K562 treated with DMSO at 1 percent for 12 hours (cell line): ENCODE results near the gene GPALPP1. TPM values are rescaled to one million over a fixed set of nuclear protein-coding genes. Genes with fewer than 3 reads are reported as not detected.

ENCODE experiments used
- total RNA-seq: library from RNA; unstranded; fragments of 300-600 nt; gene quantifications from 2 replicates; pipeline ENCODE4 v1.2.3, GENCODE V29; 2022; ENCODE audit not compliant: insufficient read depth

Gene GPALPP1, protein sequence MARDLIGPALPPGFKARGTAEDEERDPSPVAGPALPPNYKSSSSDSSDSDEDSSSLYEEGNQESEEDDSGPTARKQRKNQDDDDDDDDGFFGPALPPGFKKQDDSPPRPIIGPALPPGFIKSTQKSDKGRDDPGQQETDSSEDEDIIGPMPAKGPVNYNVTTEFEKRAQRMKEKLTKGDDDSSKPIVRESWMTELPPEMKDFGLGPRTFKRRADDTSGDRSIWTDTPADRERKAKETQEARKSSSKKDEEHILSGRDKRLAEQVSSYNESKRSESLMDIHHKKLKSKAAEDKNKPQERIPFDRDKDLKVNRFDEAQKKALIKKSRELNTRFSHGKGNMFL
- total RNA-seq = 8.4 and 15.6 TPM in 2 replicates

DNA sequence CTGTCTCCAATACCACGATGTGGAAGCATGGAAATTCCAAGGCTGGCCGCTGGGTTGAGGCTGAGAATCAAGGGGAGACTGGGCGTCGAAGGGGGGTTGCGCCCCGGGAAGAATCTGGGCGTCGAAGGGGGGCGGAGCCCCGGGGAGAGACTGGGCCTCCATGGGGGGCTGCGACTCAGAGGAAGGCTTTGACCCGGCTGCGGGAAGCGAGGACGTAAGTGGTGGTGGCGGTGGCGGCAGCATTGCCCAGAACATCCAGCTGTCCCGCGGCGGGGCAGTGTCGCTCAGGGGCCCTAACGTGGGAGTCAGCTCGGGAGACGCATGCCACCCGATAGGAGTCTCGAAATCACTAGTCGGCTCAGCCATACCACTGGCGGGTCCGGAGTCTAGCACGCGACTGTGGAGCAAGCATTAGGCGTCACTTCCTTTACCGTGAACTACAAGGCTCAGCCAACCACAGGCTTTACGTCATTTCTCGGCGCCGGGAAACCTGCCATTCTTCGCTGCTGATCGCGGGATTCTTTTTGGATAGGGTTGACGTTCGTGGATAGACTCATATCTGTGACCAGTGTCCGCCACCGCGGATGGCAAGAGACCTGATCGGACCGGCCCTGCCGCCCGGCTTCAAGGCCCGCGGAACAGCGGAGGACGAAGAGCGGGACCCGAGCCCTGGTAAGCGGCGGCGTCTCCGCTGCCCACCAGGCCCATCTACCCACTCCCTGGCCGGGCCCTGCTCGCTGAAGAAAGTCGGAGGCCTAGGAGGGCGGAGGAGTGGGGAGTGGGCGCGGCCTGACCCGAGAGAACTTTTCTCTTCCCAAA is at the start of gene GPALPP1, which contains the start of gene NUFIP1:
GPALPP1 (plus strand) TSS at position 468 of the 819 bp plus-strand sequence; CDS start at position 585, 117 bp downstream.
NUFIP1 (minus strand) TSS at position 401 of the 819 bp plus-strand sequence; CDS start at position 366, 35 bp downstream.

Other genes with a start within 250 kb of the GPALPP1 start
- 1.8 and 2.7 TPM in 2 replicates for gene NUFIP1, start 67 bp upstream of the GPALPP1 start, total RNA-seq
- gene GTF2F2, start 131.0 kb downstream of the GPALPP1 start, total RNA-seq = 13.5 and 14.9 TPM in 2 replicates
- not detected in 2 replicates for gene KCTD4, start 211.5 kb downstream of the GPALPP1 start, total RNA-seq